ENCODE results near the gene RBM19. TPM values are rescaled to one million over a fixed set of nuclear protein-coding genes. Genes with fewer than 3 reads are reported as not detected.
A peak's percentile ranks its signal among the peaks of the same experiment; 100 is the strongest.

RBM19 gene
- total and polyA plus RNA-seq, 11 donors = 12.7 to 27.1 (median 17.4) TPM

GRCh38 chr12:113970211-113970610, 4.1 kb upstream of the RBM19 start:
- intact Hi-C loops (cut with DNase I) = no loop called here
- WGBS, 4 donors = 79 to 84% (median 83%) methylated on average over 5 of the region's 5 CpGs

DNA sequence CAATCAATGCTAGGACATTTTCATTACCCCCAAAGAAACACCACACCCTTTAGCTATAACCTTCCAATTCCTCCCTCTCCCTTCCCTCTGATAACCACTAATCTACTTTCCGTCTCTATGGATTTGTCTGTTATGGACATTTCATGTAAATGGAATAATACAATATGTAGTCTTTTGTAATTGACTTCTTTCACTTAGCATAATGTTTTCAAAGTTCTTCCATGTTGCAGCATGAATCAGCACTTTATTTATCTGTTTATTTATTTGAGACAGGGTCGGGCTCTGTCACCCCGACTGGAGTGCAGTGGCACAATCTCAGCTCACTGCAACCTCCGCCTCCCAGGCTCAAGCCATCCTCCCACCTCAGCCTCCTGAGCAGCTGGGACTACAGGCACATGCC, 1.2 kb upstream of the RBM19 start:
- intact Hi-C loops (cut with DNase I) = loop anchor here in 2 of 10 donors (5.0 kb wide), 1 partner anchor 540 kb away; no protein-coding TSS in a partner anchor
- ATAC-seq (no peak), DNase-seq (no peak)
- Histone ChIP-seq H3K27me3 (no peaks in the 10 kb centered on the region), H3K9me3 (no peaks in the 10 kb centered on the region), H3K27ac (no peak overlapping the region), H3K4me1 (peaks cover 0 to 24% (median 12%) of the 10 kb centered on the region in 12 donors), H3K4me3 (peak overlapping the region in 3 of 12 donors; percentile 67 to 78 (median 72)), H3K36me3 (peaks cover 0 to 14% (median 2%) of the 10 kb centered on the region in 9 donors)
- no peak for TF ChIP-seq CTCF (IDR thresholded peaks at IDR 0.05)
- TF ChIP-seq POLR2A (IDR thresholded peaks at IDR 0.05) = no peak
- 88 to 95% (median 92%) methylated on average over 4 of the region's 4 CpGs for WGBS, 4 donors

More at GRCh38 chr12:113970211-113970610, 4.1 kb upstream of the RBM19 start:
- TF ChIP-seq POLR2A (IDR thresholded peaks at IDR 0.05) (no peak), CTCF (IDR thresholded peaks at IDR 0.05) (no peak)
- Histone ChIP-seq H3K27me3 (peaks cover 0 to 16% (median 4%) of the 10 kb centered on the region in 9 donors), H3K4me3 (no peak overlapping the region), H3K4me1 (peaks cover 0 to 16% (median 10%) of the 10 kb centered on the region in 12 donors), H3K27ac (no peak overlapping the region), H3K9me3 (no peaks in the 10 kb centered on the region), H3K36me3 (no peaks in the 10 kb centered on the region)
- no peak for DNase-seq
- ATAC-seq = no peak

GRCh38 chr12:113962733-113963132, 3.4 kb downstream of the RBM19 start:
- Histone ChIP-seq H3K36me3 (peaks cover 5 to 61% (median 48%) of the 10 kb centered on the region in 9 donors), H3K27ac (no peak overlapping the region), H3K27me3 (no peaks in the 10 kb centered on the region), H3K9me3 (no peaks in the 10 kb centered on the region), H3K4me1 (peaks cover 0 to 24% (median 12%) of the 10 kb centered on the region in 12 donors), H3K4me3 (no peak overlapping the region)
- intact Hi-C loops (cut with DNase I) = no loop called here
- no peak for DNase-seq
- TF ChIP-seq CTCF (IDR thresholded peaks at IDR 0.05) = no peak
- no peak for TF ChIP-seq POLR2A (IDR thresholded peaks at IDR 0.05)
- WGBS, 4 donors = 94 to 100% (median 94%) methylated on average over 1 of the region's 1 CpG
- no peak for ATAC-seq

DNA sequence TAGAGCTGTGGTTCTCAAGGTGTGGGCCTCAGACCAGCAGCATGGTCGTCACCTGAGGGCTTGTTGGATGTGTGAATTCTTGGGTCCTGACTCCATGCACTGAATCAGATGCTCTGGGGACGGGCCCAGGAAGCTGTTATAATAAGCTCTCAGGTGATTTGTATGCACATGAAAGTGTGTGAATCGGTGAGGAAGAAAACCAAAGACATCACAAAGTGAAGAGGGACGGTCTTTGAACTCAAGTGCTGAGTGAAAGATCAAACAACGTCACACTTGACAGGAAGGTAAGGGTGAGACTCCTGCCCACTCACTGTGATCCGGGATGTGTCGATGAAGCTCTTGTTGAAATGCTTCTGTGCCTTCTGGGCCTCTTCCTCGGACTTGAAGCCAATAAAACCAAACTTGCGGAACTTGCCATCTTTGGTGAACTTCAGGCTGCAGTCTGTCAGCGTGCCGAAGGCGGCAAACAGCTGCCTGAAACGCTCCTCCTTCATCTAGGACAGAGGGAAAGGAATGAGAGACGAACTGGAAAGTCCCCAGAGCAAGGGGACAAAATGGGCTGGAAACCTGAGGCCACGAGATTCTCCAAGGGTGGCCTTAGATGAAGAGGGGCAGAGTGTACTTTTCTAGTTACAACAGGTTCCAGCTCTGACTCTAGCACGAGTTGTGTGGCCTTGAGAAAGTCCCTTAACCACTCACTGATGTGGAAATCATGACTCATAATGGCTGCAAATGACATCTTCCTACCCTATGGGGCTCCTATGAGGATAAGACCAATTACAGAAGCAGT, 4.0 kb downstream of the RBM19 start:
- intact Hi-C loops (cut with DNase I) = no loop called here
- no peak for TF ChIP-seq CTCF (IDR thresholded peaks at IDR 0.05)
- TF ChIP-seq POLR2A (IDR thresholded peaks at IDR 0.05) = no peak
- Histone ChIP-seq H3K27ac (no peak overlapping the region), H3K4me1 (peaks cover 0 to 21% (median 11%) of the 10 kb centered on the region in 12 donors), H3K4me3 (no peak overlapping the region), H3K27me3 (no peaks in the 10 kb centered on the region), H3K9me3 (no peaks in the 10 kb centered on the region), H3K36me3 (peaks cover 5 to 67% (median 54%) of the 10 kb centered on the region in 9 donors)
- DNase-seq (no peak), ATAC-seq (no peak)
- WGBS, 4 donors = 85 to 88% (median 86%) methylated on average over 16 of the region's 16 CpGs

Measured in heart left ventricle (tissue), 16 donors.